ENCODE measurements around the gene ARHGEF28. TPM values are rescaled to one million over a fixed set of nuclear protein-coding genes. Genes with fewer than 3 reads are reported as not detected.

The ARHGEF28 gene
- total RNA-seq, 3 donors from 2014 or later (not counting 1 experiment from before 2014, with no cell fraction given) = 2.3 to 7.1 (median 5.8) TPM

DNA sequence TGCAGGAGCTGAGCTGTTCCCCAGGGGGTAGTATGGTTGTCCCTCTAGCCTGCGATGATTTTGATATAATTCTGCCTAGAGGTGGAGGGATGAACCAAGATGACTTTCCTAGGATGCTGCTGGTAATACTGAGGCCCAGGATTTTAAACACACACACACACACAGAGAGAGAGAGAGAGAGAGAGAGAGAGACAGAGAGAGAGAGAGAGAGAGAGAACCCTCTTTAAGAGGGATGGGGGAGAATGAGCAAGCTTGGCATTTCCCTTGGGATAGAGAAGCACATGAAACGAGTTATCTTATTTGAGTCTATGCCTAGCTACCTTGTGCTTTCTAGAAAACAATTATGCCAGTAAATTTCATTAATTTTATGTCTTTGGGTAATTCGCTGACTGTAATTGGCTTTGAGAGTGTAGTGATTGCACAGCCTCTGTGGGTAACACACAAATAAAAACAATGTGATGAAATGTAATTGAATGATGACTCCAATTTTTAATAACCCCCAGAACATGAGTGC lies 338.4 kb downstream of the ARHGEF28 start:
- ATAC-seq (no peak), DNase-seq (no peak)
- Histone ChIP-seq H3K36me3 (ENCODE audit: control insufficient read depth, insufficient read depth, low read length) (no peaks in the 10 kb centered on the region), H3K27ac (ENCODE audit: low read length) (no peak overlapping the region), H3K9me3 (ENCODE audit: control insufficient read depth, insufficient read depth, low read length) (no peaks in the 10 kb centered on the region), H3K4me1 (ENCODE audit: control insufficient read depth, insufficient read depth, low read length) (no peaks in the 10 kb centered on the region), H3K4me3 (ENCODE audit: low read length) (no peak overlapping the region), H3K27me3 (ENCODE audit: control insufficient read depth, insufficient read depth, low read length) (no peaks in the 10 kb centered on the region)
- H3K27ac Mint-ChIP-seq = no peak overlapping the region
- TF ChIP-seq, protein P1, sequence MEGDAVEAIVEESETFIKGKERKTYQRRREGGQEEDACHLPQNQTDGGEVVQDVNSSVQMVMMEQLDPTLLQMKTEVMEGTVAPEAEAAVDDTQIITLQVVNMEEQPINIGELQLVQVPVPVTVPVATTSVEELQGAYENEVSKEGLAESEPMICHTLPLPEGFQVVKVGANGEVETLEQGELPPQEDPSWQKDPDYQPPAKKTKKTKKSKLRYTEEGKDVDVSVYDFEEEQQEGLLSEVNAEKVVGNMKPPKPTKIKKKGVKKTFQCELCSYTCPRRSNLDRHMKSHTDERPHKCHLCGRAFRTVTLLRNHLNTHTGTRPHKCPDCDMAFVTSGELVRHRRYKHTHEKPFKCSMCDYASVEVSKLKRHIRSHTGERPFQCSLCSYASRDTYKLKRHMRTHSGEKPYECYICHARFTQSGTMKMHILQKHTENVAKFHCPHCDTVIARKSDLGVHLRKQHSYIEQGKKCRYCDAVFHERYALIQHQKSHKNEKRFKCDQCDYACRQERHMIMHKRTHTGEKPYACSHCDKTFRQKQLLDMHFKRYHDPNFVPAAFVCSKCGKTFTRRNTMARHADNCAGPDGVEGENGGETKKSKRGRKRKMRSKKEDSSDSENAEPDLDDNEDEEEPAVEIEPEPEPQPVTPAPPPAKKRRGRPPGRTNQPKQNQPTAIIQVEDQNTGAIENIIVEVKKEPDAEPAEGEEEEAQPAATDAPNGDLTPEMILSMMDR (IDR thresholded peaks at IDR 0.05) = no peak
- no peaks in the 10 kb centered on the region for H3K9me3 Mint-ChIP-seq
- H3K36me3 Mint-ChIP-seq = no peaks in the 10 kb centered on the region
- H3K4me3 Mint-ChIP-seq = no peak overlapping the region
- WGBS (ENCODE audit: insufficient coverage) = 63% methylated on average over 3 of the region's 3 CpGs
- H3K4me1 Mint-ChIP-seq = no peaks in the 10 kb centered on the region
- intact Hi-C loops (cut with micrococcal nuclease) = no loop called here
- H3K27me3 Mint-ChIP-seq (ENCODE audit: low read depth in 2 of 2) = peaks cover 13 to 15% of the 10 kb centered on the region in 2 donors

DNA sequence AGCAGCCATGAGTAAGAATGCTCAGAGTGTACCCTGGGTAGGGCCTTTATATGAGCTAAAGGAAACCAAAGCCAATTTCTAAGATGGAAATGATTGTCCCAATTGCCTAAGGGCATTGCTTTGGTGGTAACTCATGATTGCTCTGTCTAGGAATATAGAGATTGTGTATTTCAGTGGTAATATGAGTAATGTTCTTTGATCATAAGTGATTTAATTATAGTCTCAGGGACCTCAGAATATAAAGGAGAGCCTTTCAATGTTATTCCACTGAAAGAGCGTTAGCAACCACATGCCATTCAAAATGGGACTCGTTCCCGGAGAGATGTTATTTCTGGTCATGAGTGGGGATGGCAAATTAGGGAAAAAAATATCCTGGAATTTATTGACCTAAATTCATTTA lies 340.5 kb downstream of the ARHGEF28 start:
- Mint-ChIP-seq H3K27me3 (ENCODE audit: low read depth in 2 of 2) (peaks cover 16 to 28% of the 10 kb centered on the region in 2 donors), H3K4me1 (no peaks in the 10 kb centered on the region), H3K36me3 (no peaks in the 10 kb centered on the region), H3K27ac (no peak overlapping the region), H3K9me3 (no peaks in the 10 kb centered on the region), H3K4me3 (no peak overlapping the region)
- DNase-seq (no peak), ATAC-seq (no peak)
- Histone ChIP-seq H3K27ac (ENCODE audit: low read length) (no peak overlapping the region), H3K4me3 (ENCODE audit: low read length) (no peak overlapping the region), H3K4me1 (ENCODE audit: control insufficient read depth, insufficient read depth, low read length) (no peaks in the 10 kb centered on the region), H3K27me3 (ENCODE audit: control insufficient read depth, insufficient read depth, low read length) (no peaks in the 10 kb centered on the region), H3K9me3 (ENCODE audit: control insufficient read depth, insufficient read depth, low read length) (no peaks in the 10 kb centered on the region), H3K36me3 (ENCODE audit: control insufficient read depth, insufficient read depth, low read length) (no peaks in the 10 kb centered on the region)
- TF ChIP-seq, protein P1 (IDR thresholded peaks at IDR 0.05) = no peak
- 100% methylated on average over 1 of the region's 3 CpGs for WGBS (ENCODE audit: insufficient coverage)
- intact Hi-C loops (cut with micrococcal nuclease) = no loop called here

DNA sequence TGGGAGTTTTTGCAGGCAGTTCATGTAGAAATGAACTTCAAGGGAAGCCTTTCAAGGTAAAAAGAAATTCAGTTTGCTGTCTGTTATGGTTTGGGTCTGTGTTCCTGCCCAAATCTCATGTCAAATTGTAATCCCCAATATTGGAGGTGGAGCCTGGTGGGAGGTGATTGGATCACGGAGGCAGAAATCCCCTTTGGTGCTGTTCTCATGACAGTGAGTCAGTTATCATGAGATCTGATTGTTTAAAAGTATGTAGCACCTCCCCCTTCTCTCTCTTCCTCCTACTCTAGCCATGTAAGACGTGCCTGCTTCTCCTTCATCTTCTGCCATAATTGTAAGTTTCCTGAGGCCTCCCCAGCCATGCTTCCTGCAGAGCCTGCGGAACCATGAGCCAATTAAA lies 341.4 kb downstream of the ARHGEF28 start:
- no peak overlapping the region for H3K27ac ChIP-seq (ENCODE audit: low read length)
- Mint-ChIP-seq H3K9me3 (no peaks in the 10 kb centered on the region), H3K27me3 (ENCODE audit: low read depth in 2 of 2) (peaks cover 11 to 28% of the 10 kb centered on the region in 2 donors), H3K36me3 (no peaks in the 10 kb centered on the region), H3K27ac (no peak overlapping the region), H3K4me1 (no peaks in the 10 kb centered on the region), H3K4me3 (no peak overlapping the region)
- 79% methylated on average over 2 of the region's 3 CpGs for WGBS (ENCODE audit: insufficient coverage)
- intact Hi-C loops (cut with micrococcal nuclease) = no loop called here
- DNase-seq (no peak), ATAC-seq (no peak)
- no peak overlapping the region for H3K4me3 ChIP-seq (ENCODE audit: low read length)
- H3K36me3 ChIP-seq (ENCODE audit: control insufficient read depth, insufficient read depth, low read length) = no peaks in the 10 kb centered on the region
- TF ChIP-seq, protein P1 (IDR thresholded peaks at IDR 0.05) = no peak
- no peaks in the 10 kb centered on the region for H3K27me3 ChIP-seq (ENCODE audit: control insufficient read depth, insufficient read depth, low read length)
- H3K9me3 ChIP-seq (ENCODE audit: control insufficient read depth, insufficient read depth, low read length) = no peaks in the 10 kb centered on the region
- H3K4me1 ChIP-seq (ENCODE audit: control insufficient read depth, insufficient read depth, low read length) = no peaks in the 10 kb centered on the region

- Mint-ChIP-seq H3K9me3 (no peaks in the 10 kb centered on the region), H3K36me3 (no peaks in the 10 kb centered on the region), H3K27me3 (ENCODE audit: low read depth in 2 of 2) (peaks cover 11 to 28% of the 10 kb centered on the region in 2 donors), H3K4me1 (no peaks in the 10 kb centered on the region), H3K4me3 (no peak overlapping the region), H3K27ac (no peak overlapping the region)
- H3K27ac ChIP-seq (ENCODE audit: low read length) = no peak overlapping the region
- DNase-seq (no peak), ATAC-seq (no peak)
- no peaks in the 10 kb centered on the region for H3K27me3 ChIP-seq (ENCODE audit: control insufficient read depth, insufficient read depth, low read length)
- no peaks in the 10 kb centered on the region for H3K9me3 ChIP-seq (ENCODE audit: control insufficient read depth, insufficient read depth, low read length)
- 100% methylated on average over 1 of the region's 2 CpGs for WGBS (ENCODE audit: insufficient coverage)
- H3K4me1 ChIP-seq (ENCODE audit: control insufficient read depth, insufficient read depth, low read length) = no peaks in the 10 kb centered on the region
- H3K36me3 ChIP-seq (ENCODE audit: control insufficient read depth, insufficient read depth, low read length) = no peaks in the 10 kb centered on the region
- no peak overlapping the region for H3K4me3 ChIP-seq (ENCODE audit: low read length)
- intact Hi-C loops (cut with micrococcal nuclease) = no loop called here
- TF ChIP-seq, protein P1 (IDR thresholded peaks at IDR 0.05) = no peak
These were observed 342.2 kb downstream of the ARHGEF28 start for GRCh38 chr5:73968246-73968645.
